ENCODE measurements around the gene TREX2.
A peak's percentile ranks its signal among the peaks of the same experiment; 100 is the strongest.

The TREX2 gene

DNA sequence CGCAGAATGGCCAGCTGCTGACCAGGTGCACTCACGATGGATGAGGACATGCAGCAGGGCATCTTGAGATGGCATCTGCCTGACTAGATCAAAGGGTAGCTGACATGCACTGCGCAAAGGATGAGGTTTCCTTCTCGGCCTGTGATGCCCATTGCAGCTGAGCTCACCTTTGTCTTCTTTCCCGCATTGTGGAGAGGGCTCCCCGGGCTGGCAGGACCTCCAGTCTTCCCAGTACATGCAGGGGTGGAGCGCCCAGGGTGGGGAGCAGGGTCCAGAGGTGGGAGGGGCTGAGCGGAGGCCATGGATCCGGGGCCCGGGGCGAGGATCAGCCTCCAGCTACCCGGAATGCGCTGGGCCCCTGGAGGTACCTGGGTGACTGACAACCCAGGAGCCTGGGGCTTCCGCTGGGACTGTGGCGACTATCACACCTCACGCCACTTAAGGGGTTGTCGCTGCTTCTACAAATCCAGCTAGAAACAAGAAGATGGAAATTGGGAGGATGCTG lies 12.0 kb downstream of the TREX2 start:
- no peak for DNase-seq (ENCODE audit: low read depth)

DNA sequence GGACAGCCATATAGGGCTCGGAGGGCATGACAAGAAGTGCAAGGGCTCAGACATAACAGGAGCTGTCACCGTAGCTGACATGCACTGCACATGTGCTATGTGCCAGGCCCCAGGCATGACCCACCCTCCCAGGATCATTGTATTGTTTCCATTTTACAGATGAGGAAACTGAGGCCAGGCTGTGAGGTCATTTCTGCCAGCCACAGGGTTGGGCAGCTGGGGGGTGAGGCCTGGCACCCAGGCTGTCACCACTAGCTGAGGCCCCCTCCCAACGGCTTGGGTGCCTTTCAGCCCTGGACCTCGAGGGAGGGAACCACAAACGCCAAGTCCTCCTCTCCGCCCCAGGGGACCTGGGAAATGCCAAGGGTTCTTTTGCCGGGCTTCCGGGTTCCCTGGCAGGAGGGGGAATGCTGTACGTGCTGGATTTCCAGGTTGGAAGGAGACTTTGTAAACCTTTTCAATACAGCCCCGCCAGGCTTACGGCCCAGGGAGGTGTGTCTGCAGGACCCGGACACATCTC lies 12.6 kb downstream of the TREX2 start:
- no peak for DNase-seq (ENCODE audit: low read depth)

DNA sequence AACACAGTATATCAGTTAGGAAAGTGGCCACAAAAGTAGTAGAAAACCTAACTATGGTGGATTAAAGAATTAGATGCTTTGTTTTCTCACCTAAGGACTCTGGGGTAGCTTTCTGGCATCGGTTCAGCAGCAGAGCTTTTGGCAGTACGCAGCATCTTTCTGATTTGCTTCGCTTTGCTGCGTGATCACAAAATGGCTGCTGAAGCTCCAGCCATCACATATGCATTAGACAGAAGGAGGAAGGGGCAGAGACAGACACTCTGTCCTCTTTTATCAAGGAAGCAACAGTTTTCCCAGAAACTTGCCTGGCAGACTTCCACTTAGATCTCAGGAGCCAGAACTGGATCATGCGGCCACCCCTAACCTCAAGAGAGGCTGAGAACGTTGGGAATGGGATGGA lies 15.1 kb downstream of the TREX2 start:
- DNase-seq (ENCODE audit: low read depth), result no peak

DNA sequence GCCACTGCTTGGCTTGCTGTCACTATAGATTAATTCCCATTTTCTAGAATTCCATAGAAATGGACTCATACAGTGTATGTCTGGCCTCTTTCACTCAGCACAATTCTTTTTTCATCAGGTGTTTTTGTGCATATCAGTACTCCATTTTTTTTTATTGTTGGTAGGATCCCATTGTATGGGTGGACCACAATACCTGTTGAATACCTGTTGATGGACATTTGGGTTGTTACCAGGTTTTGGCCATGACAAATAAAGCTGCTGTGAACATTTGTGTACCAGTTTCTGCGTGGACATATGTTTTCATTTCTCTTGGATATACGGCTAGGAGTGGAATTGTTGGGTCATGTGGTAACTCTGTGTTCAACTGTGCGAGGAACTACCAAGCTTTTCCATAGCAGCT lies 19.7 kb downstream of the TREX2 start:
- no peak for DNase-seq (ENCODE audit: low read depth)

DNA sequence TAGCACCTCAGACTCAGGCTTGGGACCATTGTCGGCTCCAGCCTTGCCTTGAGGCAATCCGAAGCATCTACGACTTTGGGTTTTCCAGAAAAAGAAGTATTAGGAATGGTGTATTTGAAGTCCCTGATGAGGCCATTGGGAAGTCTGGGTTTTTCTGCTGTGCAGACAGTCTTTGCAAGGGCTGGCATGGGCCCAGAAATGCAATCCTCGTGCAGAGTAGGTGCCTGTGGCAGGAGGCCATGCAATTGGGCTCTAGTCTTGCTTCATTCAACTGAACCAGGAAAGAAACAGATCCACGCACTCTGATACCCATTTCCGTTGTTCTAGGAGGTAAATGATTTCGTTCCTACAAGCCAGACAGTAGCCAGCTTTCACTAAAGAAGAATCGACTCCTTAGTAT lies 22.2 kb downstream of the TREX2 start:
- DNase-seq (ENCODE audit: low read depth), result no peak

DNA sequence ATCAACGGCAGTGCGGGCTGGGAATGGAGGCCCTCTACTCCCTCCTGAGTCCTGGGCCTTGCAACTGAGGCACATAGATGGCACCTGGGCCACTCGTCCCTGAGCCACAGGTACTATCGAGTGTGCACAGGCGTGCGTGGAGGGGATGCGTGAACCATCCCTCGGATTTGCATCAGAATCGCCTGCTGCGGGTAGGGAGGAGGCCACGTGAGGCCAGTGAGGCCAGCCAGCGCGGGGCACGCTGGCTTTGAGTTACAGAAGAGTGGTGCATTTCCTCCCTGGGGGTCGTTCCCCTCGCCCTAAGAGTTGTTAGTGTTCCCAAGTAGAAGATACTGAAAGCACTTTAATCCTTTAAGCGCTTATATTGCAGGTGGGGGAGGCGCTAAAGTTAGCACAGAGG lies 24.0 kb downstream of the TREX2 start:
- DNase-seq (ENCODE audit: low read depth), result no peak

DNA sequence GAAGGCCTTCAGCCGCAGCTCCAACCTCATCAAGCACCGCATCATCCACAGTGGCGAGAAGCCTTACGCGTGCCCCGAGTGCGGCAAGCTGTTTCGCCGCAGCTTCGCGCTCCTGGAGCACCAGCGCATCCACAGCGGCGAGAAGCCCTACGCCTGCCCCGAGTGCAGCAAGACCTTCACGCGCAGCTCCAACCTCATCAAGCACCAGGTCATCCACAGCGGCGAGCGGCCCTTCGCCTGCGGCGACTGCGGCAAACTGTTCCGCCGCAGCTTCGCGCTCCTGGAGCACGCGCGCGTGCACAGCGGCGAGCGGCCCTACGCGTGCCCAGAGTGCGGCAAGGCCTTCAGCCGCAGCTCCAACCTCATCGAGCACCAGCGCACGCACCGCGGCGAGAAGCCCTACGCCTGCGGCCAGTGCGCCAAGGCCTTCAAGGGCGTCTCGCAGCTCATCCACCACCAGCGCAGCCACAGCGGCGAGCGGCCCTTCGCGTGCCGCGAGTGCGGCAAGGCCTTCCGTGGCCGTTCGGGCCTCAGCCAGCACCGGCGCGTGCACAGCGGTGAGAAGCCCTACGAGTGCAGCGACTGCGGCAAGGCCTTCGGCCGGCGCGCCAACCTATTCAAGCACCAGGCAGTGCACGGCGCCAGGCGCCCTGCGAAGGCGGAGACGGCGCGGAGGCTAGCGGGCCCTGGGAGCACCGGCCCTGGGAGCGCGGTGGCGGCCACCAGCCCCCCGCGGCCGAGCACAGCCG lies 24.8 kb downstream of the TREX2 start:
- DNase-seq (ENCODE audit: low read depth), result no peak

DNA sequence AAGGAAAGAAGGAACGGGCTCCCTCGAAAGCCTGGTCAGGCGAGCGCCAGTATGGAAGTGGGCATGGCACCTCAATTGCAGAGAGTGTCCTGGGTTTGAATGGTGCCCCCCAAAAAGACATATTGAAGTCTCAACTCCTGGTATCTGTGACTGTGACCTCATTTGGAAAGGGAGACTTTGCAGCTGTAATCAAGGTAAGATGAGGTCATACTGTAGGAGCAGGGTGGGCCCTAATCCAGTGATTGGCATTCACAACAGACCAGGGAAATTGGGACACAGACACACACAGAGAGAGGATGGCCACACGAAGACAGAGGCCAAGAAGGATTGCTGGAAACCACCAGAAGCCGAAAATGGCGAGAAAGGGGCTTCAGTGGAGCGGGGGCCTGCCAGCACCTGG lies 28.2 kb downstream of the TREX2 start:
- no peak for DNase-seq (ENCODE audit: low read depth)

DNA sequence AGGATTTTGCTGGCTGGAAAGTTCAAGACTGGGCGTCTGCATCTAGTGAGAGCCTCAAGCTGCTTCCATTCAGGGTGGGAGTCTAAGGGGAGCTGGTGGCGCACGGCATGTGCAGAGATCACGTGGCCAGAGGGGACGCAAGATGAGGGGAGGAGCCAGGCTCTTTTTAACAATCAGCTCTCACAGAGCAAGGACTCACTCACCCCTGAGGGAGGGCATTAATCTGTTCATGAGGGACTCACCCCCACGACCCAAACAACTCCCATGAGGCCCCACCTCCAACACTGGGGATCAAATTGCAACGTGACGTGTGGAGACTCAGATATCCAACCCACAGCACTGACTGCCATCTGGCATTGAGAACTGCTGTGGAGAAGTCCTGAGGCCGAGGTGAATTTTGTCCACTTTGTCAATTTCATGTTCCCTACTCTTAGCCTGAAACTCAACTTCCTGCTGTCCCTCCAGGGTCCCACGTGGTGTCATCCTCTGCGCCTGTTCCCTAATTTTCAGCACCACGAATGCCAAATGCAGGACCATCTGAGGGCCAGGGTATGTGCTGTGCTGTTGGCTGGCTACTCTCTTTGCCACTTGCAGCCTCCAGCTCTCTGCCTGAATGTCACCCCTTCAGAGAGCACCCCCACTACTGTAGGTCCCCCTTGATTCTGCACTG lies 28.9 kb downstream of the TREX2 start:
- DNase-seq (ENCODE audit: low read depth), result no peak

DNA sequence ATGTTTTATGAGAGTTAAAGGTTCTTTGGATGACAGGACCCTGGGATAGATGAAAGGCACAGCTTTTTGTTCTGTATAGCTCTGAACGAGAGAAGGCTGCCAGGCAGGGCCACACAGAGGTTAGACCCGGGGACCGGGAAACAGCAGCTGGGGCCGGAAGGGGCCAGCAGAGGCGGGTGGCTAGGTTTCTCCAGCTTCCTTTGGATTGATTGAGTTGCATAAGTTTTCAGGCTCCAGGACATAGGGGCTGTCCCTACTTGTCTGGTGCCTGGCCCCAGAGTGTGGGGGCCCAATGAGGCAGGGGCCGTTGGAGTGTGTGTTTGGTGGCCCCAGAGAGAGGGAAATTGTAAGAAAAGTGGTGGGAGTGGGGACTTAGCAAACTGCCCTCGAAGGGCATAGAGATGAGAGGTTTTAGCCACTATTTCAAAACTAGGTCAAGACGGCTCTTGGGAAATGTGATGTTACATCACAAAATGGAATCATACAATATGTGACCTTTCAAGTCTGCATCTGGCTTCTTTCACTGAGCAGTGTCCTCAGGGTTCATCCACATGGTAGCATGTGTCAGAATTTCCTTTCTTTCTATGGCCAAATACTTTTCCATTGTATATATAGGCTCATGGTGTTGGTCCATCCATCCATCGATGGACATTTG lies 30.9 kb downstream of the TREX2 start:
- no peak for DNase-seq (ENCODE audit: low read depth)

DNA sequence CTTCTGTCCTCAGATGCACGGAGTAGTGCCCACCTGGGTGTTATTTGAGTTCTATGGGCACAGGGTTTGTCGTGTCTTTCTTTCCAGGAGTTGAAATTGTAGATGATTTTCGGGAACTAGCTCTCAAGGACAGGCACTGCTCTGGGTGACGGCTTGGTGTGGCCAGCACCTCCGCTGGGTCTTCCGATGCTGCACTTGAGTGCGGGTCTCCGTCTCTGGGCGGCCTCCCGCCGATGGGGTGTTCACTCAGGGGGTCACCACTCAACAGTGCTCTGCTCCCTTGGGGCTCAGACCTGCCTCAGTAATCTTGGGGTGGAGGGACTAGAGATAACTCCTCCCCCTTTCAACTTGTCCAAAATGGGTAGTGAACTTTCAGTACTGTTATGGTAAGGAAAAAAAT lies 32.1 kb downstream of the TREX2 start:
- no peak for DNase-seq (ENCODE audit: low read depth)

DNA sequence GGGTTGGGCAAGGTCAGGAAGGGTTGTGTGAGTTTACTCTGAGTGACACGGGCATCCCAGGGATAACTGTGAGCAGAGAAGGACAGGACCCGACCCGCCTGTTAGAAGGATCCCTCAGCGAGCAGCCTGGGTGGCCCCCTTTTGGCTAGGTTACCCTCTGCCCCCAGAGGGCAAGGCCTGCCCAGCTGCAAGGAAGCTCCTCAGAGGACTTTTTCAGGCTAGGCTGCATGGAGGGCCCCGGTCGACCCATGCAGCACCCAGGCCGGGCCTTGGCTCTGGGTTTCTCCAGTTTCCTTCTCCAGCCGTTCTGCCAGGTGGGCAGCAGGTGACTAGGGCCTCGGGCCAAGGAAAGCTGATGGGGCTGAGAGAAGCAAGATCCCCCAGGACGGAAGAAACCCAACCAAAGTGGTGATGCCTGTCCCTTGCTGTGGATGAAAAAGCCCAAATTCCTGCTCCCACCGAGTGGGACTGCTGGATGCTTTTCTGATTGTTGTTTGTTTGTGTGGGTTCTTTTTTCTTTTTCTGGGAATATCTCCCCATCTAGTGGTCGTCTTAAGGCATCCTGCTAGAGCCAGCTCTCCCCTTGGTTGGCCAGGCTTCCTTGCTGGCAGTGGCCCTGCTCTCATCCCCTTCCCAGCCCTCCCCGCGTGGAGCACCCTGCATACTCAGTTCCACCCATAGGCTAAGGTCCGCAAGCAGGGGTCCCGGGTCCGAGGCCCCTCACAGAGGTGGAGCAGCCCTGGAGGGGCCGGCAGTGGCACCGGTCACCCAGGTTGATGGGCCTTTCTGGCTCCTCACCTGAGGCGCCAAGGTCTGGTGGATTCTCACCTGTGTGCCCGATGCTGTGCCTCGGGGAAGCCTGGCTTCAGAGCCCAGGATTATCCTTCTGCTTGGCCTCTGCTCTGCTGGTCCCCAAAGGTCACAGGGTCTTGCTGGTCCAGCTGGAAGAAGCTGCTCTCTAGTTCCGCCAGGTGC lies 32.8 kb downstream of the TREX2 start:
- no peak for DNase-seq (ENCODE audit: low read depth)

DNA sequence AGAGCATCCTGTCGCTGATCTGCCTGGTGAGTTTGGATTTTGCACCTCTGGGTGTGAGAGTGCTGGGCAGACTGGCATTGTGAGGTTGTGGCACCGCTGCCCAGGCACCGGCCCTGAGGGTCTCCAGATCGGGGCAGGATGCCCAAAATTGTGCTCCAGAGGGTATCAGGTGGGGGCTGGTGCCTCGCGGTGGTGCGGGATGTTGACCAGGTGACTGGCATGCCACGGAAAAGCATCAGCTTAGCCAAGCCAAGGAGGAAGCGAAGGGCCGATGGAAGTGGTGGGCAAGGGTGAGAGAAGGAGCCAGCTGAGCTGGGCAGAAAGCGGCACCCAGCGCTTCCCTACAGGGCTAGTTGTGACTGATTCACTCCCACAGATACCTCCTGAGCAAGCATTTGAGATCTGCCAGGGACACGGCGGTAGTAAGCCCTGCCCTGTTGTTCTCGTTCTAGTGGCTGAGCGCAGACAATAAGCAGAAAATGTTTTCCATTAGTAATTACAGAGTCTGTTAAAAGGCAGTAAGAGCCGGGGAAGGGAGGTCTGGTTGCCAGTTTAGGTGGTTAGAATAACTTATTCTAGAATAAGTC lies 33.8 kb downstream of the TREX2 start:
- DNase-seq (ENCODE audit: low read depth), result no peak

DNA sequence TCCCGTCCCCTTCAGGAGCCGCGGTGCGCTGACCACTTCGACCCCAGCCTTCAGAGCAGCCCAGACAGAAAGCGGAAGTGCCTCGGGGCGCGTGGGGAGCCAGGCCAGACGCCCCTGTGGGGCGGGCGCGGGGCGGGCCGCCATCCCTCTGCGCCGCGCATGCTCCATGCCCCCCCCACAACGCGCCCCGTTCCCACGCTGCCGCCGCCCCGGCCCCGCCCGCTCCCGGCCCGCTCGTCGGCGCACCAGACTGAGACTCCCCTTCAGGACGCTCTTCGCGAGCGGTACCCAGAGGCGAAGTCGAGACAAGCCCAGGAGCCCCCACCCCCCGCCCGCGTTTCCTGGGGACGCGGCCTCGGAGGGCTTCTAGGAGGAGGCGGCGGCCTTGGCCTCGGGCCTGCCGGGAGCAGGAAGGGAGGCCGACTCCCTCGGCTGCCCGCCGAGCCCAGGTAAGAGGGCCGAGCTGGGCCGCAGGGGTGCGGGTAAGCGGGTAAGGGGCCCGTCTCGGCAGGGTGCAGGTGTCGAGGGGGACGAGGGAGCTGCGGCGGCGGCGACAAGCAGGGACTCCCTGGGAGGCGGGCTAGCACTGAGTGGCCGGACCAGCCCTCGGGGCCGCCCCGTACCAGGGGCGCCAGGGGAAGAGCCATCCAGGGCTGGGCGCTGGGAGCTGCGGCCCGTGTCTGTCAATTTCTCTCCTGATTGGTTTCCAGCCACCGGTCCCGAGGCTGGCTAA lies 34.4 kb downstream of the TREX2 start, which contains the start of gene ZFP92:
Gene ZFP92, plus strand, starts transcription at position 218 of the 733 bp plus-strand sequence. CDS start 6,851 bp downstream, outside the sequence.
- peak; percentile 24 for DNase-seq (ENCODE audit: low read depth)

DNA sequence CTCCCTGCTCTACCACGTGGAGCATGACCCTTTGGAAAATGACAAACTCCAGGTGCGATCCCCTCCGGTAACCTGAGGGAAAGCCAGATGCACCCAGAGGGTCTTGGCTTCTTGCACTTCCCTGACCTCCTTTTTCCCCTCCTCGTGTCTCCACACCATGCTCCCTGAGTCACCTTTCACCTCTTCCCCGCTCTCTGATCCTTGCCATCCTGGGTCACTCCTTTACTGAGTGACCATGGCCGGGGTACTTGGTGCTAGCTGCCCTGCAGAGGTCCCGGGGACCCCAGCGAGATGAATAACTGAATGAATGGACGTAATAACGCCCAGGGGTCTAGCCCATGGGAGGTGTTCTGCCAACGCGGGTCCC lies 35.0 kb downstream of the TREX2 start:
- DNase-seq (ENCODE audit: low read depth), result no peak

DNA sequence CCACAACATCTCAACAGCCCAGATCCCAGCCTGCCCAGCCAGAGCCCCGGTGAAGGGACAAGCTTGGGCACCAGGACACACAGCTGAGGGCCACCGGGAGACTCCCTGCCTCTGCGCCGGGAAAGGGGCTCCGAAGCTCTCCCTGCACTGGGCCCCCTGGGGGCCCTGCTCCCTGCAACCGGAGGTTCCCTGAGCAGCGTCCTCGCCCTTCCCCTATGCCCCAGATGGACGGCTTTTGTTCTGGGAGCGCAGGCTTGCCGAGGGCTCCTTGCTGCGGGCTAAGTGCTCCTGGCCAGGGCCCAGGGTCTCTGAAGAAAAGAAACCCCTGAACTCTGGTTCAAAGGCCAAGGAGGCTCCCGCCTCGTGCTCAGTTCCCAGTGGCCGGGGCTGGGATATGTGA lies 35.5 kb downstream of the TREX2 start:
- DNase-seq (ENCODE audit: low read depth), result no peak

DNA sequence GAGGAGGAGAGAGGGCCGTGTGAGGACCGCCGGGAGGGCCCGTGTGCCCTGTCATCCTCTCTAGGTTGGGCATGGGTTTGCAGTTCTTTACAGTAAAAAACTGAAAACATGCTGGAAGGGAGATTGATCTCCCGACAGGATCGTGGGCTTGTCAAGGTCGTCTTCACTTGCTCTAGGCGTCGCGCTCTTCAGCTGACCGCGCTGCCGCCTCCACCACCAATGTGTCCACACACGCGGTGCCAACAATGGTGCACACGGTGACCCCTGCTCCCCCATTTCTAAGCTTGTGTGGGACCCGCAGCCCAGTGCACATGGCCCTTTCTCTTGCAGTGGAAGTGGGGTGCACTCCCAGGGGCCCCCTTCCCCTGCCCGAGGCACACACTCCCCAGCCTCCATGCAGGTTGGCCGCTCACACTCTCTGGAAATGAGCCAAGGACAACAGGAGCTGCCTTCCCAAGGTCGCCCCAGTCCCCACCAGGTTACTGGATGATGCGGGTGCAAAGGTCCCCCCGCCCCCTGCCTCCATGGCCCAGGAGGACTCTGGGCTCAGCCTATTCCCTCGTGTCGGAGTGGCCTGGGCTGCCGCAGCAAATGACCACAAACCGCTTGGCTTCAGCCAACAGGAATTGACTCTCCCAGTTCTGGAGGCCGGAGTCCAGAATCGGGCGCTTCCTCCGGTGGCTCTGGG lies 36.3 kb downstream of the TREX2 start:
- no peak for DNase-seq (ENCODE audit: low read depth)

DNA sequence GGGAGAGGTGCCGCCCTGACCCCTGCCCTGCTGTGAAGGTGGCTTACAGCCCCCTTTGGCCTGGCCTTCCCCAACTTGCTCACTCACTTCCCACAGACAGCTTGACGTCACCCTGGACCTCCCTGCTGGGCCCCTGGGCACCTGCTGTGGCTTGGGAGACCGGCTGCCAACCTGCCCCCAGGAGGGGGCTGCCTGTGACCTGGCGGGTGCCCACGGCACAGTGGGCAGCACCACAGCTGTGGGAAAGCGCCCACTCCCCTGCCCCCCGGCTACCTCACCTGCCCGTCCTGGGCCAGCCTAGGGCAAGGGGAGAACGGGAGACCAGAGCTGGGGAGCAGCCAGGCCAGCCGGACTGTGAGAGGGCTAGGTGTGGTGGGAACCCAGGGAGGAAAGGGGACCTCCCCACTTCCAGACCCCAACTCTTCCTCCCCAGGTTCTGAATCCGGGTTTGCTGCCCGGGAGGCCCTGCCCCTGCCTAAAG lies 36.9 kb downstream of the TREX2 start:
- no peak for DNase-seq (ENCODE audit: low read depth)

DNA sequence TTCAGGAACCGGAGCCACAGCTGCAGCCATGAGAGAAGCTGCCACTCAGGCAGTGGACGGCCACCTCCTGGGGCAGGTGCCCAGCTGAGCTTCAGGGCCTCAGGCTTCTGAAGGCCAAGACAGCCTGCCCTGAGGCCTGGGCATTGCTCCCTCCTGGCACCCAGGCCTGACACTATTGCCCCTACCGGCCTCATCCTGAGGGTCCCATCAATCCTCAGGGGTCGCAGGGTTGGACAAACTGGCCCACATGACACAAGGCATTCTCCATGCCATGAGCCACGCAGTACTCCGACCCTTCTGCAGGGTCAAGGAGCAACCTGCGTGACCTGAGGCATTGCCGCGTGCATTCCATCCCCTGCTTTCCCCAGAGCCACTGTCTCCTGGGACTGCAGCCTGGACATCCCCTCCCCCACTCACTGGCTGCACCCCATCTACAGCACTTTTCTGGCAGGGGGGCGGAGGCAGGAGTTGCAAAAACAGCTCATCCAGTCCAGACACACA lies 37.6 kb downstream of the TREX2 start:
- DNase-seq (ENCODE audit: low read depth), result no peak

DNA sequence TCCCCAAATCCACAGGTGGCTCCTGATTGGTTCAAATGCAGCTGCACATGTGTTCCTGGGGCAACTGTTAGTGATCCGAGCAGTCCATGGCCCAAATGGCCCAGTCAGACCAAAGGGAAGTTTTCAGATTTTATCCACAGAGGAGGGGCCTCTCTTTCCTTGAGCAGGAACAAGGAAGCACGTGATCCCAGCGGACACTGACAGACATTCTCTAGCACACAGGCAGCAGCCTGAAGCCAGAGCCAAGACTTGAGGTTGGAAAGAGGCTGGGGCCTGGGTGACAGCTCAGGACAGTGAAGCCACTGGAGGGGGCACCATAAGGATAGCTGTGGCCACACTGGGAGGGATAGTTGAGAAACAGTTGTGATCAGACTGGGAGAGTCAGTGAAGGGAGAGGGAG lies 38.1 kb downstream of the TREX2 start:
- no peak for DNase-seq (ENCODE audit: low read depth)
